Measurements from ENCODE around the gene CRB2.

The CRB2 gene

DNA sequence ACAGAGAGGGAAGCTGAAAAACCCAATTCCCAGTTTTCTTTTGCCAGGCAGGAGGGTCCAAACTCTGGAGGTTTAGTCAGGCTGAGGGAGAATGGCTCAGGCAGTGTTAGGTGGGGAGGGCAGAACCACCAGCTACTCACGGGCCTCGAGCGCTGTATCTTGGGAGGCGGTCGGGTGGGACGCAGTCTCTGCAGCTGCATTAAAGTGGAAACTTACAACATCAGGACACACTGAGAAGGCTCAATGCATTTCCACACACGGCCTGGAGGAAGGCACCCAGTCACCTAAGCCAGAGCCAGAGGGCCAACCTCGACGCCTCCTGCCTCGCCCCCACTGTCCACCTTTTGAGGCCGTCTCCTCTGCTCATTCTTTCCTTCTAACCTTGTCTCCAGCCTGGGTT is 55.6 kb downstream of the CRB2 start:
- ATAC-seq (ENCODE audit: insufficient read depth, low read depth) (no peak), DNase-seq (no peak)
- H2AFZ ChIP-seq (ENCODE audit: low read depth, low read length), result no peak overlapping the region
- H3K4me3 ChIP-seq (ENCODE audit: low read depth in 1 of 2, low read length in 2 of 2), result no peak overlapping the region
- TF ChIP-seq EZH2 (IDR thresholded peaks at IDR 0.05; ENCODE audit: borderline replicate concordance, low read depth, low read length, severe bottlenecking), result no peak
- TF ChIP-seq, protein P1, sequence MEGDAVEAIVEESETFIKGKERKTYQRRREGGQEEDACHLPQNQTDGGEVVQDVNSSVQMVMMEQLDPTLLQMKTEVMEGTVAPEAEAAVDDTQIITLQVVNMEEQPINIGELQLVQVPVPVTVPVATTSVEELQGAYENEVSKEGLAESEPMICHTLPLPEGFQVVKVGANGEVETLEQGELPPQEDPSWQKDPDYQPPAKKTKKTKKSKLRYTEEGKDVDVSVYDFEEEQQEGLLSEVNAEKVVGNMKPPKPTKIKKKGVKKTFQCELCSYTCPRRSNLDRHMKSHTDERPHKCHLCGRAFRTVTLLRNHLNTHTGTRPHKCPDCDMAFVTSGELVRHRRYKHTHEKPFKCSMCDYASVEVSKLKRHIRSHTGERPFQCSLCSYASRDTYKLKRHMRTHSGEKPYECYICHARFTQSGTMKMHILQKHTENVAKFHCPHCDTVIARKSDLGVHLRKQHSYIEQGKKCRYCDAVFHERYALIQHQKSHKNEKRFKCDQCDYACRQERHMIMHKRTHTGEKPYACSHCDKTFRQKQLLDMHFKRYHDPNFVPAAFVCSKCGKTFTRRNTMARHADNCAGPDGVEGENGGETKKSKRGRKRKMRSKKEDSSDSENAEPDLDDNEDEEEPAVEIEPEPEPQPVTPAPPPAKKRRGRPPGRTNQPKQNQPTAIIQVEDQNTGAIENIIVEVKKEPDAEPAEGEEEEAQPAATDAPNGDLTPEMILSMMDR (IDR thresholded peaks at IDR 0.05; ENCODE audit: borderline replicate concordance, extremely low read depth, low read length, poor library complexity, severe bottlenecking), result no peak
- no peak overlapping the region for H3K9ac ChIP-seq (ENCODE audit: low read depth, low read length)
- H3K79me2 ChIP-seq (ENCODE audit: insufficient read depth, low read length), result no peaks in the 10 kb centered on the region
- no peaks in the 10 kb centered on the region for H3K27me3 ChIP-seq (ENCODE audit: insufficient read depth, low read length, poor library complexity)
- no peaks in the 10 kb centered on the region for H3K4me1 ChIP-seq (ENCODE audit: insufficient read depth, low read length)
- no peaks in the 10 kb centered on the region for H3K9me3 ChIP-seq (ENCODE audit: insufficient read depth, low read length, severe bottlenecking)
- no peak overlapping the region for H3K27ac ChIP-seq (ENCODE audit: low read length)
- H3K36me3 ChIP-seq (ENCODE audit: insufficient read depth, low read length), result no peaks in the 10 kb centered on the region
- H3K4me2 ChIP-seq (ENCODE audit: insufficient read depth, low read length), result no peak overlapping the region
- H4K20me1 ChIP-seq (ENCODE audit: insufficient read depth, low read length), result no peaks in the 10 kb centered on the region

- Histone ChIP-seq H3K9me3 (ENCODE audit: insufficient read depth, low read length, severe bottlenecking) (no peaks in the 10 kb centered on the region), H3K79me2 (ENCODE audit: insufficient read depth, low read length) (no peaks in the 10 kb centered on the region), H3K4me2 (ENCODE audit: insufficient read depth, low read length) (no peak overlapping the region), H3K4me3 (ENCODE audit: low read depth in 1 of 2, low read length in 2 of 2) (no peak overlapping the region), H3K9ac (ENCODE audit: low read depth, low read length) (no peak overlapping the region), H3K27ac (ENCODE audit: low read length) (no peak overlapping the region), H3K27me3 (ENCODE audit: insufficient read depth, low read length, poor library complexity) (no peaks in the 10 kb centered on the region), H4K20me1 (ENCODE audit: insufficient read depth, low read length) (no peaks in the 10 kb centered on the region), H3K4me1 (ENCODE audit: insufficient read depth, low read length) (no peaks in the 10 kb centered on the region), H3K36me3 (ENCODE audit: insufficient read depth, low read length) (no peaks in the 10 kb centered on the region), H2AFZ (ENCODE audit: low read depth, low read length) (no peak overlapping the region)
- no peak for TF ChIP-seq EZH2 (IDR thresholded peaks at IDR 0.05; ENCODE audit: borderline replicate concordance, low read depth, low read length, severe bottlenecking)
- TF ChIP-seq, protein P1 (IDR thresholded peaks at IDR 0.05; ENCODE audit: borderline replicate concordance, extremely low read depth, low read length, poor library complexity, severe bottlenecking), result no peak
- no peak for DNase-seq
- no peak for ATAC-seq (ENCODE audit: insufficient read depth, low read depth)
Measured at GRCh38 chr9:123412171-123412820, 56.3 kb downstream of the CRB2 start.

GRCh38 chr9:123414204-123414603 is 58.2 kb downstream of the CRB2 start:
- no peak overlapping the region for H3K27ac ChIP-seq (ENCODE audit: low read length)
- no peaks in the 10 kb centered on the region for H3K9me3 ChIP-seq (ENCODE audit: insufficient read depth, low read length, severe bottlenecking)
- no peak overlapping the region for H2AFZ ChIP-seq (ENCODE audit: low read depth, low read length)
- H3K4me1 ChIP-seq (ENCODE audit: insufficient read depth, low read length), result no peaks in the 10 kb centered on the region
- no peak overlapping the region for H3K4me2 ChIP-seq (ENCODE audit: insufficient read depth, low read length)
- H4K20me1 ChIP-seq (ENCODE audit: insufficient read depth, low read length), result no peaks in the 10 kb centered on the region
- ATAC-seq (ENCODE audit: insufficient read depth, low read depth) (no peak), DNase-seq (no peak)
- no peak for TF ChIP-seq EZH2 (IDR thresholded peaks at IDR 0.05; ENCODE audit: borderline replicate concordance, low read depth, low read length, severe bottlenecking)
- TF ChIP-seq, protein P1 (IDR thresholded peaks at IDR 0.05; ENCODE audit: borderline replicate concordance, extremely low read depth, low read length, poor library complexity, severe bottlenecking), result no peak
- H3K79me2 ChIP-seq (ENCODE audit: insufficient read depth, low read length), result no peaks in the 10 kb centered on the region
- no peaks in the 10 kb centered on the region for H3K27me3 ChIP-seq (ENCODE audit: insufficient read depth, low read length, poor library complexity)
- H3K36me3 ChIP-seq (ENCODE audit: insufficient read depth, low read length), result no peaks in the 10 kb centered on the region
- no peak overlapping the region for H3K4me3 ChIP-seq (ENCODE audit: low read depth in 1 of 2, low read length in 2 of 2)
- no peak overlapping the region for H3K9ac ChIP-seq (ENCODE audit: low read depth, low read length)
